CD4-positive, CD25-positive, alpha-beta regulatory T cell (primary cell): ENCODE measurements around the gene TIRAP. TPM values are rescaled to one million over a fixed set of nuclear protein-coding genes. Genes with fewer than 3 reads are reported as not detected.

Experiments
- polyA plus RNA-seq, 4 donors: library from polyadenylated mRNA; unstranded; fragments of 300-500 nt; fragmentation: Illumina TruSeq; gene quantifications; one replicate each; pipeline ENCODE4 v1.2.3, GENCODE V29; 2021
- total RNA-seq: library from RNA; stranded (reverse); gene quantifications from one replicate; pipeline ENCODE4 v1.2.3, GENCODE V29; 2022

Gene TIRAP
- total and polyA plus RNA-seq, 5 donors from 2014 or later: 8.1 to 15.5 (median 9.2) TPM

Other genes with a start within 250 kb of the TIRAP start
- gene CDON, start 220.2 kb upstream of the TIRAP start, total RNA-seq: 2.1 TPM
- 1 to 10 TPM in 1 of 4 donors, under 1 TPM in 2, not detected in 1; 0.10 to 1.2 (median 0.55) TPM for gene CDON, start 220.2 kb upstream of the TIRAP start, polyA plus RNA-seq
- gene RPUSD4, start 71.4 kb upstream of the TIRAP start, total RNA-seq: 34.8 TPM
- 10 to 100 TPM; 20.0 to 28.1 (median 24.7) TPM for gene RPUSD4, start 71.4 kb upstream of the TIRAP start, polyA plus RNA-seq
- 4.4 TPM for gene FAM118B, start 71.3 kb upstream of the TIRAP start, total RNA-seq
- 10 to 100 TPM; 11.0 to 17.0 (median 16.8) TPM for gene FAM118B, start 71.3 kb upstream of the TIRAP start, polyA plus RNA-seq
- 182 TPM for gene SRPRA, start 14.2 kb upstream of the TIRAP start, total RNA-seq
- 100 to 1,000 TPM in 2 of 4 donors, 10 to 100 TPM in 2; 91.1 to 108 (median 97.2) TPM for gene SRPRA, start 14.2 kb upstream of the TIRAP start, polyA plus RNA-seq
- gene FOXRED1, start 13.9 kb upstream of the TIRAP start, total RNA-seq: 33.3 TPM
- 10 to 100 TPM; 13.9 to 20.8 (median 18.7) TPM for gene FOXRED1, start 13.9 kb upstream of the TIRAP start, polyA plus RNA-seq
- gene DCPS, start 21.0 kb downstream of the TIRAP start, total RNA-seq: 18.1 TPM
- 10 to 100 TPM; 42.3 to 57.6 (median 49.7) TPM for gene DCPS, start 21.0 kb downstream of the TIRAP start, polyA plus RNA-seq
- 4.7 TPM for gene ST3GAL4, start 72.6 kb downstream of the TIRAP start, total RNA-seq
- gene ST3GAL4, start 72.6 kb downstream of the TIRAP start, polyA plus RNA-seq: 1 to 10 TPM; 1.4 to 3.1 (median 2.3) TPM